Left ventricle myocardium inferior (tissue), 1 donor: ENCODE results near the gene CFHR4. TPM values are rescaled to one million over a fixed set of nuclear protein-coding genes. Genes with fewer than 3 reads are reported as not detected.
"Not testable (repeated sequence)": the region's sequence is repeated elsewhere in the genome, so short reads cannot be mapped to it uniquely, and the experiment has no call there.

Experiments used
- DNase-seq: peaks from one replicate; pipeline ENCODE4 v3.0.0-alpha.2; 2020
- H3K27ac ChIP-seq: fragments of 200-600 bp; replicated peaks from 2 replicates; pipeline ENCODE4 v1.8.0; 2021
- H3K27me3 ChIP-seq: fragments of 200-600 bp; 2 replicates; pipeline ENCODE4 v1.8.0; 2021; ENCODE audit warnings: low read depth
- H3K36me3 ChIP-seq: fragments of 200-600 bp; 2 replicates; pipeline ENCODE4 v1.8.0; 2021
- H3K4me1 ChIP-seq: fragments of 200-600 bp; 2 replicates; pipeline ENCODE4 v1.8.0; 2021
- H3K4me3 ChIP-seq: fragments of 200-600 bp; 2 replicates; pipeline ENCODE4 v1.8.0; 2021; ENCODE audit warnings: mild to moderate bottlenecking, moderate library complexity
- H3K9me3 ChIP-seq: fragments of 200-600 bp; replicated peaks from 2 replicates; pipeline ENCODE4 v1.8.0; 2021
- CTCF ChIP-seq: fragments of 200-600 bp; IDR thresholded peaks from 2 replicates; pipeline ENCODE4 v1.8.0; 2021; ENCODE audit warnings: antibody characterized with exemption, mild to moderate bottlenecking, borderline replicate concordance
- intact Hi-C: fragments of 100-400 bp; cut with micrococcal nuclease; formaldehyde crosslinking; loops from one replicate; pipeline ENCODE4 v1.11.0; 2022
- long read RNA-seq: library from polyadenylated mRNA; unstranded; transcript quantifications from one replicate; pipeline ENCODE4 v2.0.0, GENCODE V29; 2021
- total RNA-seq: library from RNA; stranded (reverse); fragmentation: NEBNext Ultra II Directional; extraction: Animal tissue kit (Norgen Biotek cat#: 25700); gene quantifications from one replicate; pipeline ENCODE4 v1.2.1, GENCODE V29; 2021
- donor health status: DM: no; HTN: yes; CAD: no; lungs with severe emphysema.

Gene CFHR4
- not detected for total RNA-seq
- long read RNA-seq = 0 reads

DNA sequence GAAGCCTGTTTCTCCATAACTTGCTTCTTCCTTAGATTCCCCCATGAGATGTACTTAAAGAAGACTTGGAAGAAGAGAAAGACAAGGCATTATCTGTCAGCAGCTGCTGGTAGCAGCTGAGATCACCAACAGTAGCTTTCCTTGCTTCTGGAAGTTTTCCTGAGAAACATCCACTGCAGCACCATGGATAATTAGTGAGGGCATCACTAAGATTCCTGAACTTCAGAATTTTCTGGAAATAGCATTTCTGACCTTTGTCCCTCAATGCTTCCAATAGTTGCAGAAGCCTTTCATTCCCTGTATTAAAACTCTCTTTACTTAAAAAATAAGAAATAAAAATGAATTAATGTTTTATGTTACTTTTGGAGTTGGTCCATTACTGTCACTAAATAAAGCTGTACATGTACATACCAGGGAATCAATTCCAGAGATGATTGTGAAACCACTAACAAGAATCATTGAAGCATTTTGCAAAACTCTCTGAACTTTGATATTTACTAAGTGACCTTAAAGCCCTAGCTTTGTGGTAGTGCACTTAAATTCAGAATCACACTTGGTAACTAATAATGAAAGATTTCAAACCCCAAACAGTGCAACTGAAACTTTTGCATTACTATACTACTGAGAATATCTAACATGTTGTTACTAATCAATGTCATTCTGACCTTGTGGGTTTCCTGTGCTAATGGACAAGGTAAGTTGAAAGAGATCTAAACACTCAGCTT, at the start of gene CFHR4:
Gene CFHR4 (plus strand): TSS at position 538 of the 725 bp plus-strand sequence. CDS start 99 bp downstream, at position 637.
- intact Hi-C loops = no loop called here
- no peak within 1 kb of the TSS for H3K4me3 ChIP-seq
- peaks cover 11% of the 10 kb centered on the region for H3K27me3 ChIP-seq
- no peaks in the 10 kb centered on the region for H3K4me1 ChIP-seq
- TF ChIP-seq CTCF = no peak
- peaks cover 11% of the 10 kb centered on the region for H3K9me3 ChIP-seq
- no peaks in the 10 kb centered on the region for H3K36me3 ChIP-seq
- DNase-seq = no peak
- no peak within 1 kb of the TSS for H3K27ac ChIP-seq

- H3K27ac ChIP-seq, DNase-seq, H3K4me3 ChIP-seq, H3K36me3 ChIP-seq, H3K4me1 ChIP-seq, H3K9me3 ChIP-seq, intact Hi-C loops, H3K27me3 ChIP-seq: not testable (repeated sequence)
Measured at GRCh38 chr1:196849613-196850492, 38.0 kb upstream of the CFHR4 start.

GRCh38 chr1:196856053-196856452, 31.8 kb upstream of the CFHR4 start:
- no peaks in the 10 kb centered on the region for H3K4me1 ChIP-seq
- TF ChIP-seq CTCF = no peak

GRCh38 chr1:196857188-196857587, 30.7 kb upstream of the CFHR4 start:
- H3K4me3 ChIP-seq = no peak overlapping the region
- no peaks in the 10 kb centered on the region for H3K36me3 ChIP-seq
- no peaks in the 10 kb centered on the region for H3K4me1 ChIP-seq
- no peaks in the 10 kb centered on the region for H3K9me3 ChIP-seq
- H3K27ac ChIP-seq = no peak overlapping the region
- intact Hi-C loops = no loop called here
- DNase-seq = no peak
- no peak for TF ChIP-seq CTCF
- H3K27me3 ChIP-seq = no peaks in the 10 kb centered on the region

More at GRCh38 chr1:196856053-196856452, 31.8 kb upstream of the CFHR4 start:
- no peak overlapping the region for H3K27ac ChIP-seq
- no peak for DNase-seq
- no peak overlapping the region for H3K4me3 ChIP-seq
- H3K36me3 ChIP-seq = no peaks in the 10 kb centered on the region
- no peaks in the 10 kb centered on the region for H3K9me3 ChIP-seq
- intact Hi-C loops = no loop called here
- H3K27me3 ChIP-seq = no peaks in the 10 kb centered on the region

DNA sequence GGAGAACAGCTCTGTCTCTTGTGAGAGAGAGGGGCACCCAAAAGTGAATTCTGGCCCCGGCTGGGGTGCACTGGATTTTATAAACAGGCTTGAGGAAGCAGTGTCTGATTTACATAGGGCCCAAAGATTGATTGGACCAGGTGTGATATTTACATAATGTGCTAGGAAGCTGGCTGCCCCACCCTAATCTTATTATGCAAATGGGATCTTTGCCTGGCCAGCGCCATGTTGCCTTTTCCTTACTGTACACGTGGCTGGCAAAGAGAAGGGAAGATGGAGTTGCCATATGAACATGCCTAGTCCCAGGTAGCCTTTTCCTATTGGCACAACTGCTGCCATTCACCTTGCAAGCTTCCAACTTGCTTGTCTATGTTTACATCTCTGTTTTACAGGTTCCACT, 29.0 kb upstream of the CFHR4 start:
- TF ChIP-seq CTCF = no peak
- DNase-seq = no peak
- H3K9me3 ChIP-seq = peaks cover 9% of the 10 kb centered on the region
- intact Hi-C loops = no loop called here
- no peaks in the 10 kb centered on the region for H3K27me3 ChIP-seq
- H3K4me1 ChIP-seq = no peaks in the 10 kb centered on the region
- H3K27ac ChIP-seq = no peak overlapping the region
- H3K36me3 ChIP-seq = no peaks in the 10 kb centered on the region
- H3K4me3 ChIP-seq = no peak overlapping the region

DNA sequence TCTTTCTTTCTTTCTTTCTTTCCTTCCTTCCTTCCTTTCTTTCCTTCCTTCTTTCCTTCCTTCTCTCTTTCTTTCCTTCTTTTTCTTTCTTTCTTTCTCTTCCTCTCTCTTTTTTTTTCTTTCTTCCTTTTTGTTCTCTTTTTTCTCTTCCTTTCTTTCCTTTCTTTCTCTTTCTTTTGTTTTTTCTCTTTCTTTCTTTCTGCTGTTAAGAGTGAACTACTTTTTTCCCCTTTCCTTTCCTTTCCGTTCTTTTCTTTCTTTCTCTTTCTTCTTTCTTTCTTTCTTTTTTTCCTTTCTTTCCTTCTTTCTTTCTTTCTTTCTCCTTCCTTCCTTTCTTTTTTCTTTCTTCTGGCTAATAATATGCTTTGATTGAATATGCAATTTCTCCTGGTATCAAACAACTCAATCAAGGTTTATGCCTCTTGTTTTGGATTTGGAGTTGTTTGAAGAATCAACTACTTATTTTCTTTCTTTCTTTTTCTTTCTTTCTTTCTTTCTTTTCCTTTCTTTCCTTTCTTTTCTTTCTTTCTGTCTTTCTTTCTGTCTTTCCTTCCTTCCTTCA, 27.4 kb upstream of the CFHR4 start:
- intact Hi-C loops = no loop called here

More for the DNA sequence above, 27.4 kb upstream of the CFHR4 start:
- Histone ChIP-seq H3K27me3 (no peaks in the 10 kb centered on the region), H3K4me3 (no peak overlapping the region), H3K9me3 (peaks cover 11% of the 10 kb centered on the region), H3K36me3 (no peaks in the 10 kb centered on the region), H3K4me1 (no peaks in the 10 kb centered on the region), H3K27ac (no peak overlapping the region)
- no peak for DNase-seq
- TF ChIP-seq CTCF = no peak
